ENCODE measurements around the gene CNTNAP2. TPM values are rescaled to one million over a fixed set of nuclear protein-coding genes. Genes with fewer than 3 reads are reported as not detected.

The CNTNAP2 gene
- total and polyA plus RNA-seq, 4 donors = 0.14 to 2.3 (median 1.1) TPM

GRCh38 chr7:146366938-146367337 lies 250.3 kb downstream of the CNTNAP2 start:
- no peak overlapping the region for H3K27ac ChIP-seq (ENCODE audit: low read depth in 1 of 2, low read length in 2 of 2)
- 71% methylated on average over 2 of the region's 2 CpGs for WGBS

More at GRCh38 chr7:146366938-146367337, 250.3 kb downstream of the CNTNAP2 start:
- H3K4me1 ChIP-seq (ENCODE audit: control insufficient read depth in 4 of 4, insufficient read depth in 4 of 4, low read length in 3 of 4) = no peaks in the 10 kb centered on the region
- TF ChIP-seq CTCF (IDR thresholded peaks at IDR 0.05; ENCODE audit: low read depth, low read length, missing input control) (no peak), REST (IDR thresholded peaks at IDR 0.05) (no peak), ZBTB33 (IDR thresholded peaks at IDR 0.05) (no peak), JUND (IDR thresholded peaks at IDR 0.05) (no peak), YY1 (IDR thresholded peaks at IDR 0.05) (no peak), EGR1 (IDR thresholded peaks at IDR 0.05; ENCODE audit: low read depth in 2 of 2) (no peak), TAF1 (conservative IDR thresholded peaks at IDR 0.05) (no peak), MAX (IDR thresholded peaks at IDR 0.05) (no peak)
- no peaks in the 10 kb centered on the region for H3K9me3 ChIP-seq (ENCODE audit: control insufficient read depth in 4 of 4, low read length in 3 of 4)
- no peaks in the 10 kb centered on the region for H3K27me3 ChIP-seq (ENCODE audit: control insufficient read depth in 4 of 4, insufficient read depth in 4 of 4, low read length in 3 of 4)
- H3K4me3 ChIP-seq (ENCODE audit: low read depth in 1 of 3, low read length in 3 of 3) = no peak overlapping the region
- no peak for DNase-seq (ENCODE audit: low spot score)
- no peaks in the 10 kb centered on the region for H3K36me3 ChIP-seq (ENCODE audit: control insufficient read depth in 4 of 4, insufficient read depth in 3 of 4, low read depth in 1 of 4, low read length in 3 of 4)
- H3K9ac ChIP-seq (ENCODE audit: low read depth in 1 of 2, low read length in 2 of 2) = no peak overlapping the region
